WTC11 (cell line): ENCODE measurements around the gene PHLPP1. TPM values are rescaled to one million over a fixed set of nuclear protein-coding genes. Genes with fewer than 3 reads are reported as not detected.

ENCODE experiments used
- ATAC-seq: fragments of 200-7000 bp; cut with Tn5 transposase; 2 replicates; pipeline ENCODE4 v1.10.0; 2021; ENCODE audit warnings: mild to moderate bottlenecking, moderate library complexity
- CTCF ChIA-PET: fragments of 300-600 bp; sonication (Branson Sonifier 250); formaldehyde crosslinking; loops from one replicate; lab custom pipeline; 2021; ENCODE audit warnings: antibody characterized with exemption; lab: Charles Lee
- POLR2A ChIA-PET: fragments of 350-600 bp; sonication (Branson Sonifier 250); formaldehyde crosslinking; loops from one replicate; lab custom pipeline; 2021; ENCODE audit warnings: antibody characterized with exemption; lab: Charles Lee
- DNase-seq: peaks from one replicate; pipeline ENCODE4 v3.0.0; 2021; ENCODE audit warnings: low spot score
- H3K27ac Mint-ChIP-seq: 2 replicates; pipeline ENCODE4 v1.8.0; 2021; ENCODE audit warnings: mixed read lengths
- H3K27me3 Mint-ChIP-seq: 2 replicates; pipeline ENCODE4 v1.8.0; 2021; ENCODE audit warnings: low read depth, mild to moderate bottlenecking, moderate library complexity, mixed read lengths
- H3K36me3 Mint-ChIP-seq: 2 replicates; pipeline ENCODE4 v1.8.0; 2021; ENCODE audit warnings: mixed read lengths
- H3K4me1 Mint-ChIP-seq: 2 replicates; pipeline ENCODE4 v1.8.0; 2022; ENCODE audit warnings: mixed read lengths
- H3K4me3 Mint-ChIP-seq: 2 replicates; pipeline ENCODE4 v1.8.0; 2021; ENCODE audit warnings: mild to moderate bottlenecking, moderate library complexity, mixed read lengths
- H3K9me3 Mint-ChIP-seq: 2 replicates; pipeline ENCODE4 v1.8.0; 2021; ENCODE audit warnings: mixed read lengths
- ARID4B ChIP-seq: sonication (generic); formaldehyde crosslinking; IDR thresholded peaks from 2 replicates; pipeline ENCODE4 v1.8.0; 2023; ENCODE audit warnings: missing genetic modification reagents, mild to moderate bottlenecking, borderline replicate concordance
- E2F1 ChIP-seq: sonication (generic); formaldehyde crosslinking; IDR thresholded peaks from 2 replicates; pipeline ENCODE4 v1.8.0; 2022; ENCODE audit warnings: mild to moderate bottlenecking, missing genetic modification reagents
- E2F4 ChIP-seq: sonication (generic); formaldehyde crosslinking; IDR thresholded peaks from 2 replicates; pipeline ENCODE4 v1.8.1; 2022; ENCODE audit warnings: low read depth, mild to moderate bottlenecking, moderate library complexity, missing genetic modification reagents, borderline replicate concordance
- ETV6 ChIP-seq: sonication (generic); formaldehyde crosslinking; IDR thresholded peaks from 2 replicates; pipeline ENCODE4 v1.8.1; 2022; ENCODE audit warnings: mild to moderate bottlenecking, missing genetic modification reagents
- FOXP1 ChIP-seq: sonication (generic); formaldehyde crosslinking; IDR thresholded peaks from 2 replicates; pipeline ENCODE4 v1.8.0; 2022; ENCODE audit warnings: missing genetic modification reagents, mild to moderate bottlenecking, moderate library complexity, borderline replicate concordance
- IRF2 ChIP-seq: sonication (generic); formaldehyde crosslinking; IDR thresholded peaks from 2 replicates; pipeline ENCODE4 v1.8.0; 2022; ENCODE audit warnings: low read depth, missing genetic modification reagents, borderline replicate concordance
- MXD4 ChIP-seq: fragments of 250-450 bp; sonication (Bioruptor Pico); IDR thresholded peaks from 2 replicates; pipeline ENCODE4 v1.8.0; 2021; ENCODE audit warnings: mild to moderate bottlenecking, moderate library complexity, borderline replicate concordance
- MYBL2 ChIP-seq: sonication (generic); formaldehyde crosslinking; IDR thresholded peaks from 2 replicates; pipeline ENCODE4 v1.8.1; 2023; ENCODE audit warnings: mild to moderate bottlenecking, moderate library complexity, missing genetic modification reagents
- NR2C2 ChIP-seq: sonication (generic); formaldehyde crosslinking; IDR thresholded peaks from 2 replicates; pipeline ENCODE4 v1.8.0; 2022; ENCODE audit warnings: mild to moderate bottlenecking, missing genetic modification reagents
- TEAD4 ChIP-seq: sonication (generic); formaldehyde crosslinking; IDR thresholded peaks from 2 replicates; pipeline ENCODE4 v1.8.0; 2022; ENCODE audit warnings: mild to moderate bottlenecking, missing genetic modification reagents
- USF2 ChIP-seq: sonication (generic); formaldehyde crosslinking; IDR thresholded peaks from 2 replicates; pipeline ENCODE4 v1.8.1; 2023; ENCODE audit warnings: mild to moderate bottlenecking, missing genetic modification reagents, moderate library complexity
- ZBTB43 ChIP-seq: sonication (generic); formaldehyde crosslinking; IDR thresholded peaks from 2 replicates; pipeline ENCODE4 v1.8.1; 2023; ENCODE audit warnings: mild to moderate bottlenecking, missing genetic modification reagents
- ZNF219 ChIP-seq: sonication (generic); formaldehyde crosslinking; IDR thresholded peaks from 2 replicates; pipeline ENCODE4 v1.8.0; 2023; ENCODE audit warnings: missing genetic modification reagents, mild to moderate bottlenecking, borderline replicate concordance
- ZNF232 ChIP-seq: sonication (generic); formaldehyde crosslinking; IDR thresholded peaks from 2 replicates; pipeline ENCODE4 v1.8.0; 2022; ENCODE audit warnings: mild to moderate bottlenecking, missing genetic modification reagents
- ZNF416 ChIP-seq: fragments of 250-450 bp; sonication (Bioruptor Pico); IDR thresholded peaks from 2 replicates; pipeline ENCODE4 v1.9.0; 2021; ENCODE audit warnings: mild to moderate bottlenecking, inconsistent platforms
- ZNF671 ChIP-seq: fragments of 250-450 bp; sonication (Bioruptor Pico); IDR thresholded peaks from 2 replicates; pipeline ENCODE4 v1.8.0; 2021; ENCODE audit warnings: mild to moderate bottlenecking
- ZSCAN18 ChIP-seq: fragments of 250-450 bp; sonication (Bioruptor Pico); IDR thresholded peaks from 2 replicates; pipeline ENCODE4 v2.1.2; 2022; ENCODE audit warnings: mild to moderate bottlenecking, moderate library complexity
- total RNA-seq: library from RNA; stranded (reverse); gene quantifications from 3 replicates; pipeline ENCODE4 v1.2.3, GENCODE V29; 2021

Gene PHLPP1
- total RNA-seq, 1 experiment from 2014 or later: 52.0 TPM

- no peak for TF ChIP-seq ARID4B (CRISPR knock-in tag)
Observed at GRCh38 chr18:62730941-62731340, 15.6 kb downstream of the PHLPP1 start (continued).

- Mint-ChIP-seq H3K27me3 (no peaks in the 10 kb centered on the region), H3K9me3 (peaks cover 19% of the 10 kb centered on the region), H3K4me1 (peaks cover 70% of the 10 kb centered on the region), H3K36me3 (peaks cover 24% of the 10 kb centered on the region), H3K27ac (no peak overlapping the region), H3K4me3 (no peak overlapping the region)
- TF ChIP-seq ETV6: no peak
- no peak for TF ChIP-seq E2F4 (CRISPR knock-in tag)
- no peak for TF ChIP-seq TEAD4 (CRISPR knock-in tag)
- no peak for TF ChIP-seq ZBTB43 (CRISPR knock-in tag)
- no peak for TF ChIP-seq USF2 (CRISPR knock-in tag)
- TF ChIP-seq FOXP1: no peak
- no peak for TF ChIP-seq MXD4 (CRISPR knock-in tag)
- TF ChIP-seq IRF2 (CRISPR knock-in tag): no peak
- TF ChIP-seq MYBL2: no peak
- no peak for TF ChIP-seq NR2C2 (CRISPR knock-in tag)
- no peak for TF ChIP-seq ZNF671 (CRISPR knock-in tag)
- TF ChIP-seq ZNF219 (CRISPR knock-in tag): no peak
- no peak for TF ChIP-seq ZNF232 (CRISPR knock-in tag)
- no peak for TF ChIP-seq E2F1 (CRISPR knock-in tag)
- no peak for TF ChIP-seq ZSCAN18 (CRISPR knock-in tag)
- no peak for TF ChIP-seq ZNF416
- ChIA-PET CTCF (no interaction called here), POLR2A (no interaction called here)
- DNase-seq (no peak), ATAC-seq (no peak)
Observed at GRCh38 chr18:62732617-62733016, 17.3 kb downstream of the PHLPP1 start.
